Activated naive CD4-positive, alpha-beta T cell treated with anti-CD3 and anti-CD28 coated beads, Interleukin-2, amount 50 U/mL, for 16 hours (primary cell): ENCODE data around the gene AFG1L.
"Not testable (repeated sequence)": the region's sequence is repeated elsewhere in the genome, so short reads cannot be mapped to it uniquely, and the experiment has no call there.

Experiments used
- DNase-seq: peaks from one replicate; pipeline ENCODE4 v3.0.0-alpha.2; 2020

Gene AFG1L

GRCh38 chr6:108560463-108561308 lies 265.8 kb downstream of the AFG1L start, which contains the start of gene FOXO3:
Gene FOXO3, plus strand, starts transcription at chr6:108560917. Its CDS starts 292 bp downstream, at chr6:108561209.
- peak; percentile 53 for DNase-seq

GRCh38 chr6:108561309-108561647 lies 266.4 kb downstream of the AFG1L start:
- DNase-seq, result not testable (repeated sequence)

- DNase-seq, result no peak
These were observed 267.1 kb downstream of the AFG1L start for GRCh38 chr6:108561742-108562502.

- DNase-seq, result no peak
These were observed 267.7 kb downstream of the AFG1L start for GRCh38 chr6:108562503-108562993.

GRCh38 chr6:108563292-108563691 lies 268.4 kb downstream of the AFG1L start:
- no peak for DNase-seq

- DNase-seq, result no peak
These were observed 269.3 kb downstream of the AFG1L start for GRCh38 chr6:108564178-108564577.

- no peak for DNase-seq
These were observed 270.4 kb downstream of the AFG1L start for GRCh38 chr6:108565091-108565766.

- DNase-seq, result no peak
These were observed 271.0 kb downstream of the AFG1L start for GRCh38 chr6:108565893-108566292.

GRCh38 chr6:108566406-108566805 lies 271.6 kb downstream of the AFG1L start:
- no peak for DNase-seq

GRCh38 chr6:108568101-108568500 lies 273.2 kb downstream of the AFG1L start:
- DNase-seq, result no peak

GRCh38 chr6:108568551-108569305 lies 273.9 kb downstream of the AFG1L start:
- DNase-seq, result no peak

GRCh38 chr6:108570517-108570916 lies 275.7 kb downstream of the AFG1L start:
- no peak for DNase-seq

GRCh38 chr6:108574457-108575141 lies 279.7 kb downstream of the AFG1L start:
- DNase-seq, result no peak
